ENCODE measurements around the gene PSMB11.

The PSMB11 gene

GRCh38 chr14:23066368-23066767 lies 24.4 kb downstream of the PSMB11 start:
- peaks cover 12% of the 10 kb centered on the region for H3F3A ChIP-seq (ENCODE audit: control insufficient read depth, insufficient read depth)
- peaks cover 24% of the 10 kb centered on the region for H3K4me1 ChIP-seq (ENCODE audit: control insufficient read depth, low read length)
- no peak overlapping the region for H3K4me2 ChIP-seq (ENCODE audit: low read length)
- H3K4me3 ChIP-seq (ENCODE audit: low read length), result no peak overlapping the region
- peaks cover 91% of the 10 kb centered on the region for H3K36me3 ChIP-seq (ENCODE audit: control insufficient read depth, low read length)
- TF ChIP-seq, protein P1, sequence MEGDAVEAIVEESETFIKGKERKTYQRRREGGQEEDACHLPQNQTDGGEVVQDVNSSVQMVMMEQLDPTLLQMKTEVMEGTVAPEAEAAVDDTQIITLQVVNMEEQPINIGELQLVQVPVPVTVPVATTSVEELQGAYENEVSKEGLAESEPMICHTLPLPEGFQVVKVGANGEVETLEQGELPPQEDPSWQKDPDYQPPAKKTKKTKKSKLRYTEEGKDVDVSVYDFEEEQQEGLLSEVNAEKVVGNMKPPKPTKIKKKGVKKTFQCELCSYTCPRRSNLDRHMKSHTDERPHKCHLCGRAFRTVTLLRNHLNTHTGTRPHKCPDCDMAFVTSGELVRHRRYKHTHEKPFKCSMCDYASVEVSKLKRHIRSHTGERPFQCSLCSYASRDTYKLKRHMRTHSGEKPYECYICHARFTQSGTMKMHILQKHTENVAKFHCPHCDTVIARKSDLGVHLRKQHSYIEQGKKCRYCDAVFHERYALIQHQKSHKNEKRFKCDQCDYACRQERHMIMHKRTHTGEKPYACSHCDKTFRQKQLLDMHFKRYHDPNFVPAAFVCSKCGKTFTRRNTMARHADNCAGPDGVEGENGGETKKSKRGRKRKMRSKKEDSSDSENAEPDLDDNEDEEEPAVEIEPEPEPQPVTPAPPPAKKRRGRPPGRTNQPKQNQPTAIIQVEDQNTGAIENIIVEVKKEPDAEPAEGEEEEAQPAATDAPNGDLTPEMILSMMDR (IDR thresholded peaks at IDR 0.05; ENCODE audit: low read depth, low read length, poor library complexity, severe bottlenecking), result no peak
- no peak for TF ChIP-seq EZH2phosphoT487 (IDR thresholded peaks at IDR 0.05; ENCODE audit: borderline replicate concordance, low read length)
- peaks cover 60% of the 10 kb centered on the region for H3K79me2 ChIP-seq (ENCODE audit: control insufficient read depth, low read length)
- no peaks in the 10 kb centered on the region for H3K9me2 ChIP-seq (replicated peaks; ENCODE audit: control insufficient read depth, low read length)
- peaks cover 24% of the 10 kb centered on the region for H4K20me1 ChIP-seq (ENCODE audit: control insufficient read depth, insufficient read depth, low read depth, low read length)
- H3K27ac ChIP-seq (ENCODE audit: low read depth, low read length), result no peak overlapping the region
- no peaks in the 10 kb centered on the region for H3K9me3 ChIP-seq (ENCODE audit: control insufficient read depth, insufficient read depth, low read length)
- H3K27me3 ChIP-seq (ENCODE audit: control insufficient read depth, low read length), result no peaks in the 10 kb centered on the region

- Histone ChIP-seq H3K4me2 (ENCODE audit: low read length) (no peak overlapping the region), H3K9me3 (ENCODE audit: control insufficient read depth, insufficient read depth, low read length) (no peaks in the 10 kb centered on the region), H3F3A (ENCODE audit: control insufficient read depth, insufficient read depth) (peaks cover 12% of the 10 kb centered on the region), H3K27me3 (ENCODE audit: control insufficient read depth, low read length) (no peaks in the 10 kb centered on the region), H3K27ac (ENCODE audit: low read depth, low read length) (no peak overlapping the region), H4K20me1 (ENCODE audit: control insufficient read depth, insufficient read depth, low read depth, low read length) (peaks cover 24% of the 10 kb centered on the region), H3K9me2 (replicated peaks; ENCODE audit: control insufficient read depth, low read length) (no peaks in the 10 kb centered on the region), H3K79me2 (ENCODE audit: control insufficient read depth, low read length) (peaks cover 67% of the 10 kb centered on the region), H3K4me3 (ENCODE audit: low read length) (no peak overlapping the region), H3K36me3 (ENCODE audit: control insufficient read depth, low read length) (peaks cover 91% of the 10 kb centered on the region), H3K4me1 (ENCODE audit: control insufficient read depth, low read length) (peaks cover 31% of the 10 kb centered on the region)
- TF ChIP-seq EZH2phosphoT487 (IDR thresholded peaks at IDR 0.05; ENCODE audit: borderline replicate concordance, low read length), result no peak
- TF ChIP-seq, protein P1 (IDR thresholded peaks at IDR 0.05; ENCODE audit: low read depth, low read length, poor library complexity, severe bottlenecking), result no peak
Observed at GRCh38 chr14:23066855-23067744, 25.1 kb downstream of the PSMB11 start.

- peaks cover 67% of the 10 kb centered on the region for H3K79me2 ChIP-seq (ENCODE audit: control insufficient read depth, low read length)
- peaks cover 24% of the 10 kb centered on the region for H4K20me1 ChIP-seq (ENCODE audit: control insufficient read depth, insufficient read depth, low read depth, low read length)
- H3K9me3 ChIP-seq (ENCODE audit: control insufficient read depth, insufficient read depth, low read length), result no peaks in the 10 kb centered on the region
- peaks cover 89% of the 10 kb centered on the region for H3K36me3 ChIP-seq (ENCODE audit: control insufficient read depth, low read length)
- H3K27me3 ChIP-seq (ENCODE audit: control insufficient read depth, low read length), result no peaks in the 10 kb centered on the region
- H3K4me2 ChIP-seq (ENCODE audit: low read length), result peak overlapping the region; percentile 64
- H3F3A ChIP-seq (ENCODE audit: control insufficient read depth, insufficient read depth), result peaks cover 16% of the 10 kb centered on the region
- no peak overlapping the region for H3K27ac ChIP-seq (ENCODE audit: low read depth, low read length)
- H3K4me3 ChIP-seq (ENCODE audit: low read length), result peak overlapping the region; percentile 46
- H3K4me1 ChIP-seq (ENCODE audit: control insufficient read depth, low read length), result peaks cover 33% of the 10 kb centered on the region
- H3K9me2 ChIP-seq (replicated peaks; ENCODE audit: control insufficient read depth, low read length), result no peaks in the 10 kb centered on the region
- no peak for TF ChIP-seq EZH2phosphoT487 (IDR thresholded peaks at IDR 0.05; ENCODE audit: borderline replicate concordance, low read length)
- TF ChIP-seq, protein P1 (IDR thresholded peaks at IDR 0.05; ENCODE audit: low read depth, low read length, poor library complexity, severe bottlenecking), result no peak
Observed at GRCh38 chr14:23067847-23068788, 26.1 kb downstream of the PSMB11 start.
